Psoas muscle (tissue), 8 donors: ENCODE results near the gene MICAL3. TPM values are rescaled to one million over a fixed set of nuclear protein-coding genes. Genes with fewer than 3 reads are reported as not detected.

Experiments used
- ATAC-seq, 4 donors: fragments of 200-7000 bp; cut with Tn5 transposase; one replicate each; pipeline ENCODE4 v1.9.1; 2020; ENCODE audit warnings: moderate library complexity in 3 of 4, mild to moderate bottlenecking in 2 of 4
- DNase-seq, 2 donors: peaks; one replicate each; pipeline ENCODE4 v3.0.0-alpha.2; 2020
- H3K27ac ChIP-seq: fragments of 200-600 bp; one replicate; pipeline ENCODE4 v1.8.0; 2022
- H3K27me3 ChIP-seq, 3 donors: fragments of 200-600 bp in 1 of 3; one replicate each; pipeline versions ENCODE4 v1.6.1 to v1.8.0; 2013 to 2022; ENCODE audit warnings: low read length in 2 of 3, mild to moderate bottlenecking in 2 of 3, moderate library complexity in 1 of 3; ENCODE audit not compliant: insufficient read depth in 3 of 3
- H3K36me3 ChIP-seq, 2 donors: fragments of 200-600 bp in 1 of 2; one replicate each; pipeline versions ENCODE4 v1.6.1 to v1.8.0; 2013 to 2022; ENCODE audit warnings: low read depth in 1 of 2, mild to moderate bottlenecking in 1 of 2, moderate library complexity in 1 of 2; ENCODE audit not compliant: insufficient read depth in 1 of 2
- H3K4me1 ChIP-seq: fragments of 200-600 bp; one replicate; pipeline ENCODE4 v1.8.0; 2022
- H3K4me3 ChIP-seq: fragments of 200-600 bp; one replicate; pipeline ENCODE4 v1.8.0; 2022; ENCODE audit warnings: mild to moderate bottlenecking
- H3K9me3 ChIP-seq: fragments of 200-600 bp; one replicate; pipeline ENCODE4 v1.8.0; 2022
- CTCF ChIP-seq: fragments of 200-600 bp; IDR thresholded peaks from one replicate; pipeline ENCODE4 v1.8.0; 2022; ENCODE audit warnings: antibody characterized with exemption
- WGBS, 3 donors: extraction: QIAGEN DNeasy Blood & Tissue Kit; methylation state at CpG; one replicate each; pipeline versions ENCODE4 v1.1.6 to v1.1.7; 2013; 5-methylcytosine and 5-hydroxymethylcytosine counted together
- intact Hi-C, 2 donors: fragments of 100-400 bp; cut with DNase I; formaldehyde crosslinking; loops; one replicate each; pipeline versions ENCODE4 v1.11.0 to v1.14.2; 2022
- polyA plus RNA-seq, 3 donors: library from polyadenylated mRNA; stranded (reverse); fragments of 200-250 nt; gene quantifications; one replicate each; pipeline ENCODE4 v1.2.3, GENCODE V29; 2013
- total RNA-seq, 4 donors: library from RNA; stranded (reverse); fragmentation: NEBNext Ultra II Directional in 2 of 4; extraction: Animal tissue kit (Norgen Biotek cat#: 25700) in 2 of 4; gene quantifications; one replicate each; pipeline versions ENCODE4 v1.2.1 to v1.2.4, GENCODE V29; 2021 to 2023
- donor health status: healthy with polysubstance abuse.
- donor health status: DM: no; HTN: no; CAD: no; lungs with moderate emphysema.
- donor health status: Bipolar disorder and iron deficiency.
- donor health status: healthy.
- donor health status: DM: yes; HTN: yes; CAD: no.
- donor health status: DM: no; HTN: no; CAD: no.
- donor health status: DM: no; HTN: no; CAD: no.
- donor health status: DM: yes; HTN: yes; CAD: no.

MICAL3 gene
- total and polyA plus RNA-seq, 7 donors = 2.1 to 38.3 (median 15.5) TPM

GRCh38 chr22:17982572-17983141 lies 41.7 kb downstream of the MICAL3 start:
- H3K9me3 ChIP-seq = no peaks in the 10 kb centered on the region
- ATAC-seq = no peak
- H3K4me1 ChIP-seq = peaks cover 27% of the 10 kb centered on the region
- no peaks in the 10 kb centered on the region for H3K36me3 ChIP-seq
- H3K27ac ChIP-seq = no peak overlapping the region
- no peaks in the 10 kb centered on the region for H3K27me3 ChIP-seq
- no peak overlapping the region for H3K4me3 ChIP-seq
- 64 to 83% (median 82%) methylated on average over 7 of the region's 7 CpGs for WGBS, 3 donors
- TF ChIP-seq CTCF = no peak
- intact Hi-C loops = no loop called here
- DNase-seq = no peak

- Histone ChIP-seq H3K4me1 (peaks cover 27% of the 10 kb centered on the region), H3K27ac (no peak overlapping the region), H3K9me3 (no peaks in the 10 kb centered on the region), H3K4me3 (no peak overlapping the region), H3K36me3 (no peaks in the 10 kb centered on the region), H3K27me3 (no peaks in the 10 kb centered on the region)
- 76 to 95% (median 84%) methylated on average over 6 of the region's 6 CpGs for WGBS, 3 donors
- intact Hi-C loops = no loop called here
- no peak for TF ChIP-seq CTCF
- DNase-seq (no peak), ATAC-seq (no peak)
These were observed 42.9 kb downstream of the MICAL3 start for GRCh38 chr22:17981497-17981896.

- 5 to 19% (median 13%) methylated on average over 13 of the region's 13 CpGs for WGBS, 3 donors
- no peaks in the 10 kb centered on the region for H3K27me3 ChIP-seq
- peak overlapping the region; percentile 31 for H3K4me3 ChIP-seq
- no peak for TF ChIP-seq CTCF
- H3K9me3 ChIP-seq = no peaks in the 10 kb centered on the region
- DNase-seq (peak; percentile 32 to 70), ATAC-seq (peak; percentile 52 to 84 (median 72))
- peaks cover 29% of the 10 kb centered on the region for H3K4me1 ChIP-seq
- peak overlapping the region; percentile 62 for H3K27ac ChIP-seq
- no peaks in the 10 kb centered on the region for H3K36me3 ChIP-seq
- intact Hi-C loops = no loop called here
These were observed 43.7 kb downstream of the MICAL3 start for GRCh38 chr22:17980638-17981051.

- H3K4me1 ChIP-seq = peaks cover 31% of the 10 kb centered on the region
- WGBS, 3 donors = 19 to 51% (median 34%) methylated on average over 7 of the region's 7 CpGs
- intact Hi-C loops = no loop called here
- no peaks in the 10 kb centered on the region for H3K27me3 ChIP-seq
- H3K9me3 ChIP-seq = no peaks in the 10 kb centered on the region
- DNase-seq (no peak), ATAC-seq (peak in 2 of 4 donors; percentile 15 to 26)
- no peak for TF ChIP-seq CTCF
- peak overlapping the region; percentile 31 for H3K4me3 ChIP-seq
- H3K27ac ChIP-seq = peak overlapping the region; percentile 62
- H3K36me3 ChIP-seq = no peaks in the 10 kb centered on the region
These were observed 44.3 kb downstream of the MICAL3 start for GRCh38 chr22:17980015-17980590.

GRCh38 chr22:17978027-17978426 lies 46.3 kb downstream of the MICAL3 start:
- Histone ChIP-seq H3K27me3 (no peaks in the 10 kb centered on the region), H3K27ac (no peak overlapping the region), H3K4me1 (peaks cover 42% of the 10 kb centered on the region), H3K9me3 (no peaks in the 10 kb centered on the region), H3K4me3 (no peak overlapping the region), H3K36me3 (no peaks in the 10 kb centered on the region)
- intact Hi-C loops = no loop called here
- no peak for TF ChIP-seq CTCF
- ATAC-seq (no peak), DNase-seq (no peak)
